OCI-LY3 (cell line): ENCODE data around the gene RBSN.

ENCODE experiments used
- EZH2phosphoT487 ChIP-seq: fragments of 200-600 bp; shearing (Covaris generic); IDR thresholded peaks from 2 replicates; pipeline ENCODE4 v1.6.1; 2018; ENCODE audit warnings: antibody characterized with exemption, mixed run types, low read depth
- TF ChIP-seq, protein P1 (sequence below): fragments of 200-600, 300-600 bp; sonication (generic); IDR thresholded peaks from 2 replicates; pipeline ENCODE4 v1.5.1; 2014; ENCODE audit warnings: antibody characterized with exemption, low read length, low read depth

DNA sequence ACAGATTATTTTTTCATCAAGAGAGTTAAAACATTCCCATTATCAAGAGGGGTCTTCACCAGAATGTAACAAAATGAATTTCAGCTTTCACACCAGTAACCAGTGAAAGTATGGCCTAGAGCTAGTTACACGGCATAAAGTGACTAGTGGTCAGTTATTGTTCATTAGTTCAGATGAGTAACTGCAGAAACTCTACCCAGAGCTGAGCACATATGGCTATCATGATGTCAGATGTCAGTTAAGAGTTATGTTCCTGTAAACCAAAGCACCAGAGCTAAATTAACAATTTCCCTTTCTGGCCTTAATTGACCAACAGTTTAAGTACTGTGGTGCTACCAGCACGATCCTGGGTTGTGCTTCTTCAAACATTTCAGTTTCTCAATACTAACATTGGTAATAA lies 27.2 kb downstream of the RBSN start:
- TF ChIP-seq, protein P1, sequence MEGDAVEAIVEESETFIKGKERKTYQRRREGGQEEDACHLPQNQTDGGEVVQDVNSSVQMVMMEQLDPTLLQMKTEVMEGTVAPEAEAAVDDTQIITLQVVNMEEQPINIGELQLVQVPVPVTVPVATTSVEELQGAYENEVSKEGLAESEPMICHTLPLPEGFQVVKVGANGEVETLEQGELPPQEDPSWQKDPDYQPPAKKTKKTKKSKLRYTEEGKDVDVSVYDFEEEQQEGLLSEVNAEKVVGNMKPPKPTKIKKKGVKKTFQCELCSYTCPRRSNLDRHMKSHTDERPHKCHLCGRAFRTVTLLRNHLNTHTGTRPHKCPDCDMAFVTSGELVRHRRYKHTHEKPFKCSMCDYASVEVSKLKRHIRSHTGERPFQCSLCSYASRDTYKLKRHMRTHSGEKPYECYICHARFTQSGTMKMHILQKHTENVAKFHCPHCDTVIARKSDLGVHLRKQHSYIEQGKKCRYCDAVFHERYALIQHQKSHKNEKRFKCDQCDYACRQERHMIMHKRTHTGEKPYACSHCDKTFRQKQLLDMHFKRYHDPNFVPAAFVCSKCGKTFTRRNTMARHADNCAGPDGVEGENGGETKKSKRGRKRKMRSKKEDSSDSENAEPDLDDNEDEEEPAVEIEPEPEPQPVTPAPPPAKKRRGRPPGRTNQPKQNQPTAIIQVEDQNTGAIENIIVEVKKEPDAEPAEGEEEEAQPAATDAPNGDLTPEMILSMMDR: no peak
- TF ChIP-seq EZH2phosphoT487: no peak
